SK-N-SH (cell line): Measurements from ENCODE around the gene ST7L. TPM values are rescaled to one million over a fixed set of nuclear protein-coding genes. Genes with fewer than 3 reads are reported as not detected.

ENCODE experiments used
- CTCF ChIA-PET: fragments of 300-600, 350-600 bp; formaldehyde crosslinking; extraction: SDS; loops from one replicate; lab custom pipeline; 2021; lab: Yijun Ruan, JAX
- POLR2A ChIA-PET: fragments of 350-600 bp; sonication (Branson Sonifier 250); formaldehyde crosslinking; extraction: SDS; loops from one replicate; lab custom pipeline; 2020; ENCODE audit warnings: antibody characterized with exemption, inconsistent platforms; lab: Yijun Ruan, JAX
- DNase-seq: peaks from one replicate; pipeline ENCODE4 v3.0.0; 2012
- H2AFZ ChIP-seq: fragments of 200-600 bp; sonication (generic); 2 replicates; pipeline ENCODE4 v1.8.1; 2016; ENCODE audit warnings: antibody characterized with exemption, mild to moderate bottlenecking, low read depth
- H3F3A ChIP-seq: fragments of 200-600 bp; sonication (generic); replicated peaks from 2 replicates; pipeline ENCODE3; 2016; ENCODE audit warnings: antibody characterized with exemption, mild to moderate bottlenecking; ENCODE audit not compliant: insufficient read depth
- H3K27ac ChIP-seq, 2 experiments: fragments of 200-500 bp in 1 of 2; fragments of 200-600 bp in 1 of 2; sonication (Bioruptor generic) in 1 of 2; sonication (generic), shearing (Covaris generic) in 1 of 2; 2 replicates each; pipeline versions ENCODE4 v1.5.1 to v1.6.1; 2014 to 2016; ENCODE audit warnings: low read depth in 2 of 2, inconsistent platforms in 1 of 2, low read length in 1 of 2, mild to moderate bottlenecking in 1 of 2, mixed read lengths in 1 of 2
- H3K27me3 ChIP-seq: fragments of 200-600 bp; sonication (generic), shearing (Covaris generic); 2 replicates; pipeline ENCODE4 v1.6.1; 2016; ENCODE audit warnings: mixed run types; ENCODE audit not compliant: insufficient read depth
- H3K36me3 ChIP-seq, 2 experiments: fragments of 200-500 bp in 1 of 2; fragments of 200-600 bp in 1 of 2; sonication (Bioruptor generic) in 1 of 2; sonication (generic) in 1 of 2; replicated peaks in 1 of 2; 2 replicates each; pipeline versions ENCODE3 to v1.5.1; 2014 to 2016; ENCODE audit warnings: low read length in 1 of 2, mild to moderate bottlenecking in 1 of 2; ENCODE audit not compliant: insufficient read depth in 2 of 2, control insufficient read depth in 1 of 2
- H3K4me1 ChIP-seq, 2 experiments: fragments of 200-500 bp in 1 of 2; fragments of 200-600 bp in 1 of 2; sonication (Bioruptor generic) in 1 of 2; sonication (generic), shearing (Covaris generic) in 1 of 2; 2 replicates each; pipeline versions ENCODE4 v1.5.1 to v1.6.1; 2014 to 2016; ENCODE audit warnings: low read depth in 1 of 2, low read length in 1 of 2, mixed run types in 1 of 2; ENCODE audit not compliant: insufficient read depth in 2 of 2, control insufficient read depth in 1 of 2
- H3K4me2 ChIP-seq: fragments of 200-600 bp; sonication (generic), shearing (Covaris generic); 2 replicates; pipeline ENCODE4 v1.6.1; 2017; ENCODE audit warnings: mixed run types
- H3K4me3 ChIP-seq, 2 experiments: fragments of 200-500 bp in 1 of 2; fragments of 200-600 bp in 1 of 2; sonication (Bioruptor generic) in 1 of 2; sonication (generic), shearing (Covaris generic) in 1 of 2; 2 replicates each; pipeline versions ENCODE4 v1.5.1 to v1.8.1; 2014 to 2016; ENCODE audit warnings: low read depth in 2 of 2, inconsistent platforms in 1 of 2, low read length in 1 of 2, mild to moderate bottlenecking in 1 of 2, mixed read lengths in 1 of 2, moderate library complexity in 1 of 2
- H3K79me2 ChIP-seq: fragments of 200-600 bp; sonication (generic); 2 replicates; pipeline ENCODE4 v1.8.1; 2017; ENCODE audit warnings: mild to moderate bottlenecking; ENCODE audit not compliant: insufficient read depth
- H3K9ac ChIP-seq: fragments of 200-600 bp; sonication (generic); 2 replicates; pipeline ENCODE4 v1.6.1; 2017; ENCODE audit warnings: mixed run types
- H3K9me2 ChIP-seq: fragments of 200-600 bp; sonication (generic); 2 replicates; pipeline ENCODE4 v1.6.1; 2017; ENCODE audit warnings: mixed run types
- H3K9me3 ChIP-seq: fragments of 200-600 bp; sonication (generic); 2 replicates; pipeline ENCODE4 v1.6.1; 2017; ENCODE audit warnings: mixed run types, mild to moderate bottlenecking, moderate library complexity
- H4K20me1 ChIP-seq: fragments of 200-600 bp; sonication (generic); 2 replicates; pipeline ENCODE4 v1.6.1; 2017; ENCODE audit warnings: mild to moderate bottlenecking, mixed run types; ENCODE audit not compliant: insufficient read depth
- ELF1 ChIP-seq: IDR thresholded peaks from 2 replicates; pipeline ENCODE4 v1.4.0; 2012
- EZH2phosphoT487 ChIP-seq: fragments of 200-600 bp; sonication (generic); IDR thresholded peaks from 2 replicates; pipeline ENCODE4 v1.6.1; 2017; ENCODE audit warnings: low read depth, mixed run types, mild to moderate bottlenecking, antibody characterized with exemption, moderate library complexity, borderline replicate concordance
- FOSL2 ChIP-seq: IDR thresholded peaks from 2 replicates; pipeline ENCODE4 v1.4.0; 2012; ENCODE audit warnings: low read depth, mild to moderate bottlenecking, moderate library complexity, borderline replicate concordance
- FOXM1 ChIP-seq: IDR thresholded peaks from 2 replicates; pipeline ENCODE4 v1.4.0; 2012; ENCODE audit warnings: low read depth, mild to moderate bottlenecking
- GABPA ChIP-seq: IDR thresholded peaks from 2 replicates; pipeline ENCODE4 v1.4.0; 2012; ENCODE audit warnings: low read depth, mild to moderate bottlenecking
- GATA2 ChIP-seq: sonication (generic); formaldehyde crosslinking; IDR thresholded peaks from 2 replicates; pipeline ENCODE4 v1.5.0; 2020; ENCODE audit warnings: mild to moderate bottlenecking, missing genetic modification reagents
- MXI1 ChIP-seq: IDR thresholded peaks from 2 replicates; pipeline ENCODE4 v1.6.1; 2012; ENCODE audit warnings: mild to moderate bottlenecking, low read depth, low read length, improper control_type of control experiment
- NRF1 ChIP-seq: IDR thresholded peaks from 2 replicates; pipeline ENCODE4 v1.6.1; 2012; ENCODE audit warnings: low read depth, mild to moderate bottlenecking, low read length
- POLR2AphosphoS5 ChIP-seq: IDR thresholded peaks from 2 replicates; pipeline ENCODE4 v1.6.1; 2012; ENCODE audit warnings: low read depth, low read length
- RAD21 ChIP-seq: IDR thresholded peaks from 2 replicates; pipeline ENCODE4 v1.6.1; 2012; ENCODE audit warnings: mild to moderate bottlenecking, low read length
- RCOR1 ChIP-seq: fragments of 150-350 bp; IDR thresholded peaks from 2 replicates; pipeline ENCODE4 v1.6.1; 2017; ENCODE audit warnings: antibody characterized with exemption, low read length
- RFX5 ChIP-seq: IDR thresholded peaks from 2 replicates; pipeline ENCODE4 v1.6.1; 2012; ENCODE audit warnings: mild to moderate bottlenecking, improper control_type of control experiment, low read length
- SMC3 ChIP-seq: IDR thresholded peaks from 2 replicates; pipeline ENCODE4 v1.6.1; 2012; ENCODE audit warnings: low read depth, low read length, improper control_type of control experiment
- TAF1 ChIP-seq: IDR thresholded peaks from 2 replicates; pipeline ENCODE4 v1.6.1; 2012; ENCODE audit warnings: low read depth, mild to moderate bottlenecking, low read length, moderate library complexity, borderline replicate concordance
- TEAD4 ChIP-seq: IDR thresholded peaks from 2 replicates; pipeline ENCODE4 v1.4.0; 2012; ENCODE audit warnings: mild to moderate bottlenecking, borderline replicate concordance; ENCODE audit not compliant: insufficient read depth
- YY1 ChIP-seq: IDR thresholded peaks from 2 replicates; pipeline ENCODE4 v1.4.0; 2012; ENCODE audit warnings: low read depth, mild to moderate bottlenecking
- polyA plus RNA-seq, 3 experiments: library from polyadenylated mRNA; depleted of rRNA; stranded (reverse); fragments of >200 nt; gene quantifications; 2 replicates each; pipeline ENCODE4 v1.2.3, GENCODE V29; 2012
- TF ChIP-seq, protein P1 (sequence below): fragments of 200-600 bp; sonication (generic); IDR thresholded peaks from 2 replicates; pipeline ENCODE4 v1.6.1; 2017; ENCODE audit warnings: antibody characterized with exemption, mild to moderate bottlenecking, moderate library complexity
- TF ChIP-seq, protein P2 (sequence below): fragments of 150-350 bp; IDR thresholded peaks from 2 replicates; pipeline ENCODE4 v1.6.1; 2016; ENCODE audit warnings: mild to moderate bottlenecking, low read depth, low read length
- TF ChIP-seq, protein P3 (sequence below): IDR thresholded peaks from 2 replicates; pipeline ENCODE4 v1.6.1; 2012; ENCODE audit warnings: mild to moderate bottlenecking, low read depth, low read length, moderate library complexity
- TF ChIP-seq, protein P4 (sequence below): fragments of 150-350 bp; IDR thresholded peaks from 2 replicates; pipeline ENCODE4 v1.6.1; 2017; ENCODE audit warnings: antibody characterized with exemption, low read length, low read depth, borderline replicate concordance
- TF ChIP-seq, protein P5 (sequence below): IDR thresholded peaks from 2 replicates; pipeline ENCODE4 v1.4.0; 2012; ENCODE audit warnings: low read depth, borderline replicate concordance
- TF ChIP-seq, protein P6 (sequence below): IDR thresholded peaks from 2 replicates; pipeline ENCODE4; 2012

ST7L gene
- polyA plus RNA-seq, 1 of the 3 experiments (the other 2 are of a cell fraction), result 17.9 TPM

DNA sequence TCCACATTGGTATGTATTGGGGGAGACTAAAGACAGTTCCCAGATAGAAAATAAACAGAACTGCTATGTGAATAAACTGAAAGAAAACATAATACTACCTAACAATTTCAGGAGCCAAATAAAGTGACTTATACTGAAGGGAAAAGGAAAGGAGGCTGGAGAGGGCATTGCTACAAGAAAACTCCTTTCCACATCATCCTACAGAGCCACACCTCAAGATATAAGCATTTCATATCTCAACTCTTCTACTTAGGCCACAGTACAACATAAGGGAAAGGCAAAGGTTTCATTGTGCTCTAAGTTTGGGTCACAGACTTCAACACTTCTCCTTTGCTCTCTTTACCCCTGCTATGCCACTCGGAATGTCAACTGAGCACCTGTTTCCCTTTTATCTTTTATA lies 54.9 kb downstream of the ST7L start (continued):
- TF ChIP-seq, protein P1, sequence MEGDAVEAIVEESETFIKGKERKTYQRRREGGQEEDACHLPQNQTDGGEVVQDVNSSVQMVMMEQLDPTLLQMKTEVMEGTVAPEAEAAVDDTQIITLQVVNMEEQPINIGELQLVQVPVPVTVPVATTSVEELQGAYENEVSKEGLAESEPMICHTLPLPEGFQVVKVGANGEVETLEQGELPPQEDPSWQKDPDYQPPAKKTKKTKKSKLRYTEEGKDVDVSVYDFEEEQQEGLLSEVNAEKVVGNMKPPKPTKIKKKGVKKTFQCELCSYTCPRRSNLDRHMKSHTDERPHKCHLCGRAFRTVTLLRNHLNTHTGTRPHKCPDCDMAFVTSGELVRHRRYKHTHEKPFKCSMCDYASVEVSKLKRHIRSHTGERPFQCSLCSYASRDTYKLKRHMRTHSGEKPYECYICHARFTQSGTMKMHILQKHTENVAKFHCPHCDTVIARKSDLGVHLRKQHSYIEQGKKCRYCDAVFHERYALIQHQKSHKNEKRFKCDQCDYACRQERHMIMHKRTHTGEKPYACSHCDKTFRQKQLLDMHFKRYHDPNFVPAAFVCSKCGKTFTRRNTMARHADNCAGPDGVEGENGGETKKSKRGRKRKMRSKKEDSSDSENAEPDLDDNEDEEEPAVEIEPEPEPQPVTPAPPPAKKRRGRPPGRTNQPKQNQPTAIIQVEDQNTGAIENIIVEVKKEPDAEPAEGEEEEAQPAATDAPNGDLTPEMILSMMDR, result no peak
- TF ChIP-seq, protein P2, sequence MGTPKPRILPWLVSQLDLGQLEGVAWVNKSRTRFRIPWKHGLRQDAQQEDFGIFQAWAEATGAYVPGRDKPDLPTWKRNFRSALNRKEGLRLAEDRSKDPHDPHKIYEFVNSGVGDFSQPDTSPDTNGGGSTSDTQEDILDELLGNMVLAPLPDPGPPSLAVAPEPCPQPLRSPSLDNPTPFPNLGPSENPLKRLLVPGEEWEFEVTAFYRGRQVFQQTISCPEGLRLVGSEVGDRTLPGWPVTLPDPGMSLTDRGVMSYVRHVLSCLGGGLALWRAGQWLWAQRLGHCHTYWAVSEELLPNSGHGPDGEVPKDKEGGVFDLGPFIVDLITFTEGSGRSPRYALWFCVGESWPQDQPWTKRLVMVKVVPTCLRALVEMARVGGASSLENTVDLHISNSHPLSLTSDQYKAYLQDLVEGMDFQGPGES, result no peak
- TF ChIP-seq MXI1, result no peak
- no peak for TF ChIP-seq GATA2 (CRISPR knock-in tag)

DNA sequence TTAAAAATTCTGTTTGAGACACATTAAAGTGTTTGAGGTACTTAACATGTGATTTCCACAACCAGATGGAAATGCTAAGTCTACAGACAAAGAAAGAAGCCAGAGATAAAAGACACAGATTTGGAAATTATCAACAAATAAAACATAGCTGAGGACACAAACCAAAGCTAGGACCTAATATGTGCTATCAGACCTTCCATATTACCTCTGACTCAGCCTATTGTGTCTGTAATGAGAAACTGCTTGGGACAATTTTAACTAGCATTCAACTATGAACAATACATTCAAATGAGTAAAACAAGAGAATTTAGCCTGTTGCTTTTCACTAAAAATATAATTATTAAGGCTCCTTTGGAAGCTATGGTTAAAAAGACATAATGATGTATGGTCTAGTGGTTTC lies 55.6 kb downstream of the ST7L start:
- no peaks in the 10 kb centered on the region for H3K79me2 ChIP-seq
- ChIA-PET CTCF (no interaction called here), POLR2A (no interaction called here)
- TF ChIP-seq YY1, result no peak
- TF ChIP-seq TAF1, result no peak
- TF ChIP-seq TEAD4, result no peak
- no peak for TF ChIP-seq ELF1
- TF ChIP-seq NRF1, result no peak
- no peak for TF ChIP-seq RAD21
- TF ChIP-seq, protein P3, sequence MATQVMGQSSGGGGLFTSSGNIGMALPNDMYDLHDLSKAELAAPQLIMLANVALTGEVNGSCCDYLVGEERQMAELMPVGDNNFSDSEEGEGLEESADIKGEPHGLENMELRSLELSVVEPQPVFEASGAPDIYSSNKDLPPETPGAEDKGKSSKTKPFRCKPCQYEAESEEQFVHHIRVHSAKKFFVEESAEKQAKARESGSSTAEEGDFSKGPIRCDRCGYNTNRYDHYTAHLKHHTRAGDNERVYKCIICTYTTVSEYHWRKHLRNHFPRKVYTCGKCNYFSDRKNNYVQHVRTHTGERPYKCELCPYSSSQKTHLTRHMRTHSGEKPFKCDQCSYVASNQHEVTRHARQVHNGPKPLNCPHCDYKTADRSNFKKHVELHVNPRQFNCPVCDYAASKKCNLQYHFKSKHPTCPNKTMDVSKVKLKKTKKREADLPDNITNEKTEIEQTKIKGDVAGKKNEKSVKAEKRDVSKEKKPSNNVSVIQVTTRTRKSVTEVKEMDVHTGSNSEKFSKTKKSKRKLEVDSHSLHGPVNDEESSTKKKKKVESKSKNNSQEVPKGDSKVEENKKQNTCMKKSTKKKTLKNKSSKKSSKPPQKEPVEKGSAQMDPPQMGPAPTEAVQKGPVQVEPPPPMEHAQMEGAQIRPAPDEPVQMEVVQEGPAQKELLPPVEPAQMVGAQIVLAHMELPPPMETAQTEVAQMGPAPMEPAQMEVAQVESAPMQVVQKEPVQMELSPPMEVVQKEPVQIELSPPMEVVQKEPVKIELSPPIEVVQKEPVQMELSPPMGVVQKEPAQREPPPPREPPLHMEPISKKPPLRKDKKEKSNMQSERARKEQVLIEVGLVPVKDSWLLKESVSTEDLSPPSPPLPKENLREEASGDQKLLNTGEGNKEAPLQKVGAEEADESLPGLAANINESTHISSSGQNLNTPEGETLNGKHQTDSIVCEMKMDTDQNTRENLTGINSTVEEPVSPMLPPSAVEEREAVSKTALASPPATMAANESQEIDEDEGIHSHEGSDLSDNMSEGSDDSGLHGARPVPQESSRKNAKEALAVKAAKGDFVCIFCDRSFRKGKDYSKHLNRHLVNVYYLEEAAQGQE, result no peak
- TF ChIP-seq FOSL2, result no peak
- no peak for TF ChIP-seq GATA2 (CRISPR knock-in tag)
- TF ChIP-seq, protein P4, sequence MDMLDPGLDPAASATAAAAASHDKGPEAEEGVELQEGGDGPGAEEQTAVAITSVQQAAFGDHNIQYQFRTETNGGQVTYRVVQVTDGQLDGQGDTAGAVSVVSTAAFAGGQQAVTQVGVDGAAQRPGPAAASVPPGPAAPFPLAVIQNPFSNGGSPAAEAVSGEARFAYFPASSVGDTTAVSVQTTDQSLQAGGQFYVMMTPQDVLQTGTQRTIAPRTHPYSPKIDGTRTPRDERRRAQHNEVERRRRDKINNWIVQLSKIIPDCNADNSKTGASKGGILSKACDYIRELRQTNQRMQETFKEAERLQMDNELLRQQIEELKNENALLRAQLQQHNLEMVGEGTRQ, result no peak
- TF ChIP-seq RFX5, result no peak
- no peak for TF ChIP-seq GABPA
- TF ChIP-seq, protein P5, sequence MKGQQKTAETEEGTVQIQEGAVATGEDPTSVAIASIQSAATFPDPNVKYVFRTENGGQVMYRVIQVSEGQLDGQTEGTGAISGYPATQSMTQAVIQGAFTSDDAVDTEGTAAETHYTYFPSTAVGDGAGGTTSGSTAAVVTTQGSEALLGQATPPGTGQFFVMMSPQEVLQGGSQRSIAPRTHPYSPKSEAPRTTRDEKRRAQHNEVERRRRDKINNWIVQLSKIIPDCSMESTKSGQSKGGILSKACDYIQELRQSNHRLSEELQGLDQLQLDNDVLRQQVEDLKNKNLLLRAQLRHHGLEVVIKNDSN, result no peak
- TF ChIP-seq RCOR1, result no peak
- TF ChIP-seq, protein P2, result no peak
- no peak for TF ChIP-seq POLR2AphosphoS5
- TF ChIP-seq EZH2phosphoT487, result no peak
- TF ChIP-seq FOXM1, result no peak
- TF ChIP-seq, protein P6, sequence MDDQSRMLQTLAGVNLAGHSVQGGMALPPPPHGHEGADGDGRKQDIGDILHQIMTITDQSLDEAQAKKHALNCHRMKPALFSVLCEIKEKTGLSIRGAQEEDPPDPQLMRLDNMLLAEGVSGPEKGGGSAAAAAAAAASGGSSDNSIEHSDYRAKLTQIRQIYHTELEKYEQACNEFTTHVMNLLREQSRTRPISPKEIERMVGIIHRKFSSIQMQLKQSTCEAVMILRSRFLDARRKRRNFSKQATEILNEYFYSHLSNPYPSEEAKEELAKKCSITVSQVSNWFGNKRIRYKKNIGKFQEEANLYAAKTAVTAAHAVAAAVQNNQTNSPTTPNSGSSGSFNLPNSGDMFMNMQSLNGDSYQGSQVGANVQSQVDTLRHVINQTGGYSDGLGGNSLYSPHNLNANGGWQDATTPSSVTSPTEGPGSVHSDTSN, result no peak
- TF ChIP-seq SMC3, result no peak
- no peak overlapping the region for H2AFZ ChIP-seq
- no peaks in the 10 kb centered on the region for H3K27me3 ChIP-seq
- H3K4me3 ChIP-seq, result no peak overlapping the region
- H3K9ac ChIP-seq, result no peak overlapping the region
- H4K20me1 ChIP-seq, result no peaks in the 10 kb centered on the region
- peaks cover 24 to 38% of the 10 kb centered on the region in 2 experiments for H3K36me3 ChIP-seq
- H3K4me2 ChIP-seq, result no peak overlapping the region
- DNase-seq, result no peak
- H3K27ac ChIP-seq, result no peak overlapping the region
- H3K9me2 ChIP-seq, result no peaks in the 10 kb centered on the region
- H3F3A ChIP-seq, result peaks cover 7% of the 10 kb centered on the region
- no peaks in the 10 kb centered on the region for H3K4me1 ChIP-seq
- no peaks in the 10 kb centered on the region for H3K9me3 ChIP-seq
